ENCODE data around the gene TTC38. TPM values are rescaled to one million over a fixed set of nuclear protein-coding genes. Genes with fewer than 3 reads are reported as not detected.
A peak's percentile ranks its signal among the peaks of the same experiment; 100 is the strongest.
"Not testable (repeated sequence)": the region's sequence is repeated elsewhere in the genome, so short reads cannot be mapped to it uniquely, and the experiment has no call there.

TTC38 gene
- total RNA-seq, 1 donor from 2014 or later, result 24.1 TPM

- intact Hi-C loops (cut with DNase I), result no loop called here
- DNase-seq, result peak; percentile 33
- ATAC-seq (ENCODE audit: poor library complexity), result no peak
These were observed 44.2 kb downstream of the TTC38 start for GRCh38 chr22:46312056-46312455.

GRCh38 chr22:46312848-46313247 is 45.0 kb downstream of the TTC38 start:
- DNase-seq; ATAC-seq (ENCODE audit: poor library complexity); intact Hi-C loops (cut with DNase I): not testable (repeated sequence)

- intact Hi-C loops (cut with DNase I), result loop anchor here (2.0 to 5.0 kb wide), 2 partner anchors 191 to 324 kb away; no protein-coding TSS in a partner anchor
- ATAC-seq (ENCODE audit: poor library complexity) (no peak), DNase-seq (peak; percentile 8)
These were observed 48.2 kb downstream of the TTC38 start for GRCh38 chr22:46315976-46316375.

- intact Hi-C loops (cut with DNase I), result loop anchor here (5.0 kb wide), 1 partner anchor 325 kb away; no protein-coding TSS in a partner anchor
- DNase-seq (no peak), ATAC-seq (ENCODE audit: poor library complexity) (no peak)
These were observed 49.8 kb downstream of the TTC38 start for GRCh38 chr22:46317646-46318045.

GRCh38 chr22:46318576-46318975 is 50.8 kb downstream of the TTC38 start:
- ATAC-seq (ENCODE audit: poor library complexity) (no peak), DNase-seq (no peak)
- intact Hi-C loops (cut with DNase I), result loop anchor here (5.0 kb wide), 1 partner anchor 326 kb away; no protein-coding TSS in a partner anchor

GRCh38 chr22:46319319-46319718 is 51.5 kb downstream of the TTC38 start:
- no peak for DNase-seq
- no peak for ATAC-seq (ENCODE audit: poor library complexity)
- intact Hi-C loops (cut with DNase I), result loop anchor here (5.0 kb wide), 1 partner anchor 327 kb away; no protein-coding TSS in a partner anchor

GRCh38 chr22:46320166-46320710 is 52.4 kb downstream of the TTC38 start:
- intact Hi-C loops (cut with DNase I), result no loop called here
- peak; percentile 30 for ATAC-seq (ENCODE audit: poor library complexity)
- no peak for DNase-seq

GRCh38 chr22:46320716-46321386 is 53.0 kb downstream of the TTC38 start:
- no peak for ATAC-seq (ENCODE audit: poor library complexity)
- intact Hi-C loops (cut with DNase I), result no loop called here
- no peak for DNase-seq

GRCh38 chr22:46322711-46323110 is 54.9 kb downstream of the TTC38 start:
- ATAC-seq (ENCODE audit: poor library complexity), result no peak
- no peak for DNase-seq
- intact Hi-C loops (cut with DNase I), result no loop called here

- intact Hi-C loops (cut with DNase I), result no loop called here
- DNase-seq (no peak), ATAC-seq (ENCODE audit: poor library complexity) (no peak)
These were observed 55.4 kb downstream of the TTC38 start for GRCh38 chr22:46323162-46323561.

- intact Hi-C loops (cut with DNase I), result no loop called here
- DNase-seq (no peak), ATAC-seq (ENCODE audit: poor library complexity) (no peak)
These were observed 58.4 kb downstream of the TTC38 start for GRCh38 chr22:46326066-46326680.

GRCh38 chr22:46327691-46328465 is 60.1 kb downstream of the TTC38 start:
- DNase-seq, result no peak
- ATAC-seq (ENCODE audit: poor library complexity), result no peak
- intact Hi-C loops (cut with DNase I), result no loop called here

- DNase-seq, result no peak
- intact Hi-C loops (cut with DNase I), result no loop called here
- no peak for ATAC-seq (ENCODE audit: poor library complexity)
These were observed 61.0 kb downstream of the TTC38 start for GRCh38 chr22:46328797-46329196.

- no peak for ATAC-seq (ENCODE audit: poor library complexity)
- intact Hi-C loops (cut with DNase I), result no loop called here
- no peak for DNase-seq
These were observed 61.8 kb downstream of the TTC38 start for GRCh38 chr22:46329616-46330015.

- no peak for ATAC-seq (ENCODE audit: poor library complexity)
- DNase-seq, result no peak
- intact Hi-C loops (cut with DNase I), result no loop called here
These were observed 62.6 kb downstream of the TTC38 start for GRCh38 chr22:46330426-46330825.

- ATAC-seq (ENCODE audit: poor library complexity) (no peak), DNase-seq (no peak)
- intact Hi-C loops (cut with DNase I), result no loop called here
These were observed 63.7 kb downstream of the TTC38 start for GRCh38 chr22:46331496-46331895.

- intact Hi-C loops (cut with DNase I), result no loop called here
- peak; percentile 97 for ATAC-seq (ENCODE audit: poor library complexity)
- peak; percentile 93 for DNase-seq
These were observed 67.7 kb downstream of the TTC38 start, which contains the start of gene TRMU for GRCh38 chr22:46335201-46336118. TSS of gene TRMU (plus strand) at chr22:46335714. CDS start at chr22:46335765, 51 bp downstream.

All from Right ventricle myocardium superior (tissue), 1 donor.